GM18861 (cell line): ENCODE data around the gene CDH23.

Source experiments
- ATAC-seq: cut with Tn5 transposase; IDR thresholded peaks from one replicate; pipeline ENCODE4 v1.9.1; 2021; ENCODE audit not compliant: unreplicated experiment

CDH23 gene

DNA sequence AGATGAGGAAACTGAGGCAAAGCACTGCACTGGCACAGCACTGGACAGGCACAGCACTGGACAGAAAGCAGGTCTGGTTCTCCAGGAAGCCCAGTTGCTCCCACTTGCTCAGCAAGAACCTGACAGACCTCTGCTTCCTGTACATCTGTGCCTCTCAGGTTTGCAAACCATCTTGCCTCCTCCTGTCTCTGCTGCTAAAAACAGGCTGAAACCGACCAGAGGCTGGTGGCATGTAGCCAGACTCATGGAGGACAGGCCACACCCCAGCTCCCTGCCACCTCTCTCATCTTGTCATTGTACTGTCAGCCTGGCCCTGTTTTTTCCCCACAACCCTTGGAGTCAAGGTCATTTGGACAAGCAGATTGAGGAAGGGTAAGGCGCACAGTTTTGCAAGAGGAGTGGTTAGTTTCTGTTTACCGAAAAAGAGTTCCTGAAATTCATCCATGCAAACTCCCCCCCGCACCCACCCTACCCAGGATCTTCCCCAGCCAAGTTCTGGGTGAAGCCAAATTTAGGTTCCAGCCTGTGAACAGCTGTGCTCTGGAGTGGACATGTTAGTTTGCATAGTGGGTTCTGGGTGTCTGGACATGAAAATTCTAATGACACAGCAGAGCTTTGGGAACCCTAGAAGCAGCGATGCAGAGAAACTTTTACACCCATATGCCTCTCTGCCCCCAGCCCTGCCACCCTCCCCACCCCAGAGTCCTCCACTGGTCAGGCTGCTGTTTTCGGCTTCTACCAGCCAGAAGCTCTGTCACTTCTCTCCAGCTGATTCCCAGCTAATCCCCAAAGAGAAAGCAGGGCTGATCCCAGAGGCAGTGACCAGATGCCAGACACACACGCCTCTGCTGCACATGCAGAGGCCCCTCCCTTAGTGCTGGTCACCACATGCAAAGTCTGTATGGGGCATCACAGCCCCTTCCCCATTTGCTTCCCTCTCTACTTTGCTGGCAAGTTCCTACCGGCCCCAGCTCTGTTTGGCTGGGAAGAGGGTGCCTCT is 331.3 kb downstream of the CDH23 start:
- peak; percentile 38 for ATAC-seq

DNA sequence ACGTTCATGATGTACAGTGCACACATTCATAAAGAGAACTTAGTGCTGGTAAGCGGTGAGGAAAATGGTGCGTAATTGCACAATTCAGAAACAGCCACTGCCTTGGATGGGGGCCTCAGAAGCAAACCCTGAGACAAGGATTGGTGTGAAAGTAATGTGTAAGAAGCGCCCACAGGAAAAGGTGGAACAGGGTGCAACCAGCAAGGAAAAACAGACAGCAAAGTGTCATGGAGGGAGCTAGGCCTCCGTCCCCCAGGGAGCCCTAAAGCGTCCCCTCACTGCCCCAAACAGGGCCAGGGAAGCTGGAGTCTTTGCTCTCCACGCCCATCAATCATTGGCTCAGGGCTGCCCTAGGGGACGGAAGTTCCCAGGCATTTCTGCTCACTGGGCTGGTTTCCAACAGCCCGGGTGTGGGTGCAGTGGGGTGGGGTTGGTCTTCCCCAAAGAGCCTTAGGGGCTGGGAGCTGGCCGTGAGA is 332.5 kb downstream of the CDH23 start:
- no peak for ATAC-seq

DNA sequence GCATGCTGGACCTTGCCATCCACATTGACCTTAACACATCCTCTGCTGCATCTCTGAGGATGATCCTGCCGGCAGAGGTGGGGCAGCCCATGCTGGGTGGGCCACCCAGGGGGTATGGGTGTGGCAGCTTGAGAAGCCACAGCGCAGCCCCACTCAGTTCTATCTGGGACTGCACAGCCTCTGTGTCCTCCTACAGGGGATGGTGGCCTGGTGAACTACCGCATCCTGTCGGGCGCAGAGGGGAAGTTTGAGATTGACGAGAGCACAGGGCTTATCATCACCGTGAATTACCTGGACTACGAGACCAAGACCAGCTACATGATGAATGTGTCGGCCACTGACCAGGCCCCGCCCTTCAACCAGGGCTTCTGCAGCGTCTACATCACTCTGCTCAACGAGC is 335.1 kb downstream of the CDH23 start:
- ATAC-seq = no peak

DNA sequence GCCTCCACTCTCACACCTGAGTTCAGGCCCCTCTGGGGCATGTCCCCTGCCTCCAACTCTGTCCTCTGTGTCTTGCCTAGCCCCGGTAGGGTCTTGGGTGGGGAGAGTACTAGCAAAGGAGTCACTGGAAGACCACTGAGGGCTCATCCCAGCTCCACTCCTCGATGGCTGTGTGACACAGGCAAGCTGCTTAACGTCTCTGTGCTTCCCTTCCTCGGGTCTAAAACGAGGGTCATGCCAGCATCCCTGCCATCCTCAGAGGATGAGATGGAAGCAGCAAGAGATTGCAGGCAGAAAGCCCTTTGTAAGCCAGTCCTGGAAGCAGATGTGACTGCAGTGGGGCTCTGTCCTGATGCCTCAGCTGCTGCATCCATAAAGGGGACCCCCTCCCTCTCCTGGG is 338.1 kb downstream of the CDH23 start:
- ATAC-seq = no peak

DNA sequence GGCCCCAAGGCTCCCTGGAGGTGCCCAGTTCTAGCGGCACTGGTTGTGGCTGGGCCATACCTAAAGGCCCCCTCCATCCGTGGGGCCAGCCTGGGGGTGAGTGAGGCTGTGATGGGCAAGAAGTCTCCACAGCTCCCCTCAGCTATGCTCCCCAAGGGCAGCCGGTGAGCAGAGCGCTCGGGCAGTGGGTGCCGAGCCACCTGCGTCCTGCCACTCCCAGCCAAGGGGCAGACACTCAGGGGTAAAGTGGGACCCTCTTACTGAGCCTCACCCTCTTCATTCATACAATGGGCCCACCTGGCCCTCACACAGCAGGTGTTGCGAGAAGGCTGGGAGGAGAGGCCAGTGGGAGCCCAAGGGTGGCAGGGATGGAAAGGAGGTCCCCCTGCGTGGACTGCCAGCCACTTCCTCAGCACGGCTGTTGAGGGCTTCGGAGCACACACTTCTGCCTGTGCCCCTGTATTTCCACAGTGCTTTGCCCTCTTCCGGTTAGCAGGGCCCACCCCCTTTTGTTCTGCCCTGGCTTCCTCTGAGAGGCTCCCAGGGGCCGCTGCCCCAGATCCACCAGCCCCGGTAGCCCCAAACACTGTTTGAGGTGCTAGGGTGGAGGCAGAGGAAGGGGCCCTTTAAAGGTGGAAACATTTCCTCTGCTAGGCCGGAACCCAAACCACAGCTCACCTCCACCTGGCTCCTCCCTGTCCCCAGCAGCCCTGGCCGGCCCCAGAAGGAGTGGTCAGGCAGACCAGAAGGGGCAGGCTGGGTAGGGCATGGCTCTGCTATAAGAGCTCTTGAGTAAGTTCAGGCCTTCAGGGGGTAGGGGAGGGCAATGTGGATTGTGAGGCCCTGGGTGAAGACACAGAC is 339.2 kb downstream of the CDH23 start:
- no peak for ATAC-seq

DNA sequence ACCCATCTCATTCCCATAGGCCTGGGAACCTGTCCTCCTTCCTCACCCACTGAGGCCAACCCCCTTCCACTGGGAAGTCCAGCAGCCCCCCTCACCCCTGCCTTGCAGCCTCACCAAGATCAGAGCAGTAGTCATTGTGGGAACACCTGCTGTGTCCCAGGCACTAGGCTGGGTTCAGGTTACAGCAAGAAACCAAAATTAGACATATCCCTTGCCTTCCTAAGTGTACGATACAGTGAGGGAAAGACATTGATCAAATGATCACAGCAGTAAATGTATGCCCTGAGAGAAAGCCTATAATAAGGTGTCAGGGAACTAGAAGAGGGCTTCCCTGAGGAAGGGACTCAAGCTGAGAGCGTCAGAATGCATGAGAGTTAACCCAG is 339.8 kb downstream of the CDH23 start:
- no peak for ATAC-seq

DNA sequence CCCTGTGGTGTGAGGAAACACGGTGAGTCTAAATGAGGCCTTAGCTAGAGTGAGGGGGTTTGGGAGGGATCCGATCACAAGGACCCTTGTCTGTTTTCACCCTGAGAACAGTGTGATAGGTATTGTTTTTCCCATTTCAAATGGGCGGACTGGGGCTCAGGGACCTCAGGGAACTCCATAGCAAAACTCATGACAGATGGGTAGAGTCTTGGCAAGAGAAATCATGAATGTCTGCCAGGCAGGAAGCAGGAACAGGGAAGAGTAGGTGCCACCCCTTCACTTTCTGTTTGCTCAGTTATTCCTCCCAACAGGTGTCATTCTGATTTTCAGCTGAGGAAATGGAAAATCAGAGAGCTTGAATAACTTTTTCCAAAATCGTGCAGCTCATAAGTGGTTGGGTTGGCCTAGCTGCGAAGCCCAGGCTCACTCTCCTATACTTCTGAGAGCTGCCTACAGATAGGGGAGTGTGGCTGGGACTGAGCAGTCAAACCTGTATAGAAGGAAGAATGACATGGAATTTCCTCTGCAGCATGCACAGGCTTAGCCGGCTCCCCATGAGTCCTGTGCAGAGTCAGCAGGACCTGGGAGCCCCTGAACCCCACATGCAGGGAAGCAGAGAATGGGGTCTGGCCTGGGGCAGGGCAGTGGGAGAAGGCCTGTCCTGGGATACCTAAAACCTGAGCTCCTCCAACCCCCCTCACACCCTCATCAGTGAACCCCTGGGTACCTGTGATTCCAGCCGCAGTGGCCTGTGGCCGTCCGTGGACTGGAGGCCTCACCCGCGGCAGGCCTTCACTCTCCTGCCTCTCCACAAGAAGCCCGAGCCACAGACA is 340.5 kb downstream of the CDH23 start:
- ATAC-seq = no peak

DNA sequence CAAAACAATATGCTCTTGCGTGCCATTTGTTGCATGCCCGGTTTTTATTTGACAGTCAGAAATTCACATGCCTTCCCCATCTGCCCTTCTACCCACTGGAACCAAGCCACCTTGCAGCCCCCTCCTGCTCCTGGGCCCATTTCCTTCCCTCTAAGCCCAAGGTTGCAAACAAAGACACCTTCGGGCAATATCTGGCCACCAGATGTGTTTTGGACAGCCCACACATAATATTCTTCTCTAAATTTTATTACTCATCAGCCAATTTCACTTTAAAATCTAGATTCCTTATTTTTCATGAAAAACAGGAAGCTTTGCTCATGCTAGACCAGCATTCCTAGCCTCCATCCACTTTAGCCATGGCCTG is 341.1 kb downstream of the CDH23 start:
- ATAC-seq = no peak

DNA sequence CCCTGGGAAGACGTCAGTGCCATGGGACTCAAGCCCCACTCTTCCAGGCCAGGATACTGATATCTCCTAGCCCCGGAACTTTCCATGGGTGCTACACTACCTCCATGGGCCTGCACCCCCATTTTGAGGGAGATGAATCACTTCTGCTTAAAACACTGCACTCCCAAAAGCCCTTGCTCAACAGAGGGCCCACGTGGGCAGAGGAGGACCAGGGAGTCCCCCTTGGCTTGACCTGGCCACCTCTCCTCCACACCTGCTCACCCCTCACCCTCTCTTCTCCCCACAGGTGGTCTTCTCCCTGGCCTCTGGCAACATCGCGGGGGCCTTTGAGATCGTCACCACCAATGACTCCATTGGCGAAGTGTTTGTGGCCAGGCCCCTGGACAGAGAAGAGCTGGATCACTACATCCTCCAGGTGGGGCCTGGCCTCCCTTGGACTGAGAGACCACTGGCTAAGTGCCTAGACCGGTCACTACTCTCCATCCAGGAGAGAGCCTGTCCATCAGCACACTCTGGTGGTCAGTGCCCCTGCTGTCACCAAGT is 342.7 kb downstream of the CDH23 start:
- no peak for ATAC-seq

DNA sequence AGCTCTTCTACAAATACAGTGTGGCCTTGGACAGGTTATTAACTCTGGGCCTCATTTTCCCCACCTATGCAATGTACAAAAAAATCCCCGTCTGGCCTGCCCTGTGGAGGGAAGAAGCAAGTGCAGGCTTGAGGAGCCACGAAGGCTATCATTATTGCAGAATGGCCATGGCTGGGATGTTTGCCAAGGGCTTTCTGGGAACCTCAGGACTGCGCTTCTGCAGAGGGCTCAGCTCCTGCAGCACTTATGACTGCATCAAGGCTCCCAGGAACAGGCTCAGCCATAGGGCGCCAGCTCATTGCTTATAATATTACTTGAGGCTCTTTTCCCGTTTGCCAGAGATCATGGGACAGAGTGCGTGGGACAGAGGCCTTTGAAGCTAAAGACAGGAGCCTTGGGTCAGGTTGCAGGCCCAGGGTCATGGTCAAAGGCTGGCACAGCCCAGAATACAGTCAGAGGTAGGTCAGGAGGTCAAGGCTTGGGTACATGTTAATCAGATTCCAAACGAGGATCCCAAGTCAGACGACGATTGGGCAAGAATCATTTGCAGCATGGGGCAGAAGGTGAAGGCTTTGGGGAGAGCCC is 343.4 kb downstream of the CDH23 start:
- no peak for ATAC-seq

DNA sequence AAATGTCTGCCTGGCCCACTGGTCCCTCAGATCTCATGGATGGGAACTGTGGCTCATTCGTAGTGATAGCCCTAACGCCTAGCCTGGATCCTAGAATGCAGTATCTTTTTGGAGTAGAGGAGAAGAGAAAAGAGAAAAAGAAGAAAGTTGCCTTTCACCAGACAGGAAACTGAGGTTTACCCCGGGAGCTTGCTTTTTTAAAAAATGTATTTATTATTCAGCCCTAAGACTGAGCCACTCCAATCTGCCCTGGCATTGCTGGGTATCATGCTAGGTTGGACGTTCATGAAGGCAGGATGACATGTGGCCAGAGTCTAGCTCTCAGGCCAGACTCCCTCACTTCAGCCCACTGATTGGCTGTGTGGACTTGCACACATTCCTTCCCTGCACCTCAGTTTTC is 344.3 kb downstream of the CDH23 start:
- no peak for ATAC-seq

DNA sequence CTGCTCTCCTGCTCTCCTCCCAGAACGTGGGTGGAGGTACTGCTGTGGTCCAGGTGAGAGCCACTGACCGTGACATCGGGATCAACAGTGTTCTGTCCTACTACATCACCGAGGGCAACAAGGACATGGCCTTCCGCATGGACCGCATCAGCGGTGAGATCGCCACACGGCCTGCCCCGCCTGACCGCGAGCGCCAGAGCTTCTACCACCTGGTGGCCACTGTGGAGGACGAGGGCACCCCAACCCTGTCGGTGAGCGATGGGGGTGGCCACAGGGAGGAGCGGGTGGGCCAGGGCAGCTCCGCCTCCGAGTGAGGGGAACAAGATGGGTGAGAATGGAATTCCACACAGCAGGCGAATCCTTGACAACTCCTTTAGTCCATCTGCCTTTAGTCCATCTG is 345.0 kb downstream of the CDH23 start:
- no peak for ATAC-seq

DNA sequence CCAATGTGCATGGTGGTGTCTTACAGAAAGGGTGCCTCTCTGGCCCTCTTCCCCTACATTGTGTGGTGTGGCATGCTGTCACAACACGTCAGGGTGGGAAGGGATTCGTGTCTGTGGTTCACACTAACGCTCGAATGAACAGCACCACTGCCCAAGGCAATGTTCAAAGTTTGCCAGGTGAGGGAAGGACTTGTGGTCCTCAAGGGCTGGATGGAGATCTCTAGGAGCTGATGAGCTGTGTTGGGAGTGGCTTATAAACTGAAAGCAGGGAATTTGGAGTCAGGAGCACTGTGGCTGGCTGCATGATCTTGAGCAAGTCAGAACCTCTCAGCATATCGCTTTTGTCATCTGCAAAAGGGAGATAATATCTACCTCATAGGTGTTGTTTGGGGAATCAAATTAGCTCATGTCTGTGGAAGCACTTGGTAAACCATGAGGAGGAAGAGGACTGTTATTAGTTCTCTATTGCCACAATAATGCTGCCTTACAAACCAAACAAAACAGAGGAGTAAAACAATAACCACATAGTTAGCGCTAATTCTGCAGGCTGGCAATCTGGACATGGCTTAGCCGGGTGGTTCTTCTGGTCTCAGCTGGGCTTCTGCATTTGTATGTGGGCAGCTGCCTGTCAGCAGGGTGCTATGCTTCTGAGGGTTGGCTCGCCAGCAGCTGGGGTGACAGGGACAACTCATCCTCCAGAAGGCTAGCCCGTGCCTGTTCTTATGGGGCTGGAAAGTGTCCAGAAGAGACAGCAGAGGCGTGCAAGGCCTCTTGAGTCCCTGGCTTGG is 345.8 kb downstream of the CDH23 start:
- no peak for ATAC-seq

DNA sequence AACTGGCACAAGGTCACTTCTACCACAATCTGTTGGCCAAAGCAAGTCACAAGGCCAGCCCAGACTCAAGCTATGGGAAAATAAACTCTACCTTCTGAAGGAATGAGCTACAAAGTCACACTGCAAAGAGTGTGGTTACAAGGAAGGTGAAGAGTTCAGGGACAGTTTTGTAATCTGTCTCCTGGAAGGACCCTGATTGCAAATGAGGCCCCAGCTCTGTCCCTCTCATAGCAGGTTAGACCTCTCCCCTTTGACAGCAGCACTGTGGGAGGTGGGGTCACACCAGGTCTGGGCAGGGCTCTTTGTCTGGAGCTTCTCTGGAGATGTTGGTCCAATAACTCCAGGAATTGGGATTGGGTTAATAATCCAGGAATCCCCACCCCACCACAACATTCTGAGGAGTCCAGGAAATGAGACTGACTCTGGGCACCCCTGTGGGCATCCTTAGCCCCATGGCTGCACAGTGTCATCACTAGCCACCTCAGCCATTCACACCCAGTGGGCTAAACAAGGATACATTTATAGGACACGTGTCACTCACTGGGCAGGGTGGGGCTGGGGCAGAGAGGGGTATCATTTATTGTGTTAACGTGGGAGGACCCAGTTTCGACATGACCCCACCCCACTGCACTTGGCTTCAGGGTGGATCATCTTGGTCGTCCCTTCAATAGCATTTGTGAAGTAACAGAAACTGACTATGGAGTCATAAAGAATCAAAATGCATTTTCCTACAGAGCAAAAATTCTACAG is 346.5 kb downstream of the CDH23 start:
- no peak for ATAC-seq

DNA sequence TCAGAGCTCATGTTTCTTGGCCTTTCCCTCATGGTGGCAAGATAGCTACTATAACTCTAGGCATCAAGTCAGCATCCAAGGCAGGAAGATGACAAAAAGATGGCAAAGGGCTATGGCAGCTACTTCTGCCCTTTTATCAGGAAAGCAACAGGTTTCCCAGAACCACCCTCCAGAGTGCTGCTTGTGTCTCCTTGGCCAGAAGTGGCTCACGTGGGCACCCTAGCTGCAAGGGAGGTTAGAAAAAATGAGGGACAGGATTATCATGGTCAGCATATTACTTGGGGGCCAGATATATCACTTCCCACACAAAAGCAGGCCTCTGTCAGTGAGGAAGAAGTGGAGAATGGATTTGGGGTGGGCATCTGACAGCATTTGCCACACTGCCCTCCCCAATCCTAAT is 347.1 kb downstream of the CDH23 start:
- ATAC-seq = no peak

DNA sequence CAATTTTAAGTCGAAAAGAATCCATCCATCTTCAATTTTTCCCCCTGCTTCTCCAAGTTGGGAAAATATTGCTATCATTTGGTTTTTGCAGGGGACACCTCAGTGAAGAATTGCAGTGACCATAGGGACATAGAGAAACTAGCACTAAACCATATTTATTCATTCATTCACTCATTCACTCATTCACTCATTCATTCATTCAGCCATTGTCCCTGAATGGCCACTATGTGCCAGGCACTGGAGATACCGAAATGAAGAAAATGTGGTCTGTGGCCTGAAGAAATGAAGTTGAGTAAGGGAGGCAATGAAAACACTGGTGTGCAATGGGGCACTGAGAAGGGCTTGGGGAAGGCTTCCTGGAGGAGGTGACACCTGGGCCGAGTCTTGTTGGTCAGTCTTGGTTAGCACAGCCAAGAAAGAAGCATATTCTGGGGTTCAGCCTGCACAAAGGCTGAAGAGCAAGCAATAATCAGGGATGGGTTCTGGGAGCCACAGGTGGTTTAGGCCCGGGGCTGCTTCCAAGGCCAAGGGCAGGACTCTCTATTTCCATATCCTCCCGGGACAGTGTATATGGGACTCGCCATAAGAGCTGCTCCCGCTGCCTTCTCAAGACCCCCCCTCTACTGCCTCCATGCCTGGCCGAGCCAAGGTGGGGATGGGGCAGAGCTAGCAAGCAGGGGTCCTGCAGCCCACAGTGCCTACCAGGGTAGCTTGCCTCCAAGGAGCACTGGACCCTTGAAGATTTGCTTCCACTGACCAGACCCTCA is 348.4 kb downstream of the CDH23 start:
- ATAC-seq = no peak

DNA sequence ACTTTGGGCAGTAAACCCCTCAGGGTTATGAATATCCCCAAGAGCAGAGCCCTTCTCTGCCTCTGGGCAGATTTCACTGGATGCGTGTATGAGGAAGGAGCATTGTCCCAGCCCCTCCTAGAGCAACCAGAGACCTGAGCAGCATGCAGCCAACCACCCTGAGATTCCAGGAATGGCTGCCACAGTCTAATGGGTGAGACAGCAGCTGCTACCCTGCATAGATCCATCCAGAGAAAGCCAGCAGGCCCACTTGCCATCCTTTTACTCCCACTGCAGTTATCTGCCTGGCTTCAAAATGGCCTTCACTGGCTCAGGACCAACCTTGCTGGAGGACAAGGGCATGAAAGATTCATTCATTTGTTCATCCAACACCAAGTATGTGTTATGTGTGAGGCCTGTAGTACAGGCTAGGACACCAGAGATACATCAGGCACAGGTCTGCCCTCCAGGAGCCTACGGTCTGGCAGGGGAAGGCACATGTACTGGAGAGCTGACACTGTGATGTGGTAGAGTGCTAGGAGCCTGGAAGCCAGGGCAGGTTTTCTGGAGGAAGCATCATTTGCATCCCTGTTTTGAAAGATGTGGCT is 349.0 kb downstream of the CDH23 start:
- no peak for ATAC-seq
